CD4-positive, alpha-beta T cell treated with Interleukin-21 for 1 hour (primary cell): ENCODE data around the gene CHKA.

Experiments used
- DNase-seq: peaks from one replicate; pipeline ENCODE4 v3.0.0-alpha.2; 2020

CHKA gene

DNA sequence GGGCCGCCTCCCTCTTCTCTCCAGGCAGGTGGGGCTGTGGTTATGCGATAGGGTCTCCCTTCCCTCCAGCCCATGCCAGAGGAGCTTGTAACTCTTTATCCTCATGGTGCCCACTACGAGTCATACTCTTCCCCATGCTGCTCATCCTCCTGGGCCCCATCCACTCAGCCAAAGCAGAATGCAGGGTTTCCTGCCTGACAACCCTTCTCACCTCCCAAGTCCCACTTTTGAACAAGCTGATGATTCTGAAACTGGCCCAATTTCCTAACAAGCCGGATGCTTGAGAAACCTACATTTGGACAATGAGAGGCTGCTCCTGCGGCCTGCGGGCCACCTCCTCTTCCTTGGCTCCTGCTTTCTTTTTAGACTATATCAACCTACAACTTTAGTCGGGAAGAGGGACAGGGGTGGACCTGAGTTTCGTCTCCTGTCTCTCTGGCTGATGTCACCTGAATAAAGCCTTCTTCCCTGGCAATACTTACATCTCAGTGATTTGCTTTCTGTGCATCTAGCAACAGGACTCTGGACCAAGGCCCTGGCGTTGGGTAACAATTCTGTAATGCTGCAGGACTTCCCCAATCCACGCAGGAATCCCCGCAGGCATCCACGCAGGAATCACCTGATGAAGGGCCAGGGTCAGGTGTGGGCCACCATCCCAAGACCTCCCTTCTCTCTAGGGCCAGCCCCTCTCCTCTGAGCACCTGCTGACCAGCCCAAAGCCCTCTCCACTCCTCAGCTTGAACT is 92.2 kb downstream of the CHKA start:
- no peak for DNase-seq

DNA sequence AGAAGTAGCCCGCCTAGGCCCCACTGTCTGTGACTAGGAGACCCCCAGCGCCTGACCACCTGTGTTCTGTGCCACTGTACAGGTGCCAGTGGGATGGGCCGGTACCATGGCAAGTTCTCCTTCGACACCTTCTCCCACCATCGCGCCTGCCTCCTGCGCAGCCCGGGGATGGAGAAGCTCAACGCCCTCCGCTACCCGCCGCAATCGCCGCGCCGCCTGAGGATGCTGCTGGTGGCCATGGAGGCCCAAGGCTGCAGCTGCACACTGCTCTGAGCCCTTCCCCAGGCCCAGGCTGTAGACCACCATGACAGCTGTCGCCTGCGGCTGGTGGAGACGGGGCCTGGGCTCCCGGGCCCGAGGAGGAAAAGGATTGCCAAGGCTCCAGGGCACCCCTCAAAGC is 93.5 kb downstream of the CHKA start:
- DNase-seq, result no peak

DNA sequence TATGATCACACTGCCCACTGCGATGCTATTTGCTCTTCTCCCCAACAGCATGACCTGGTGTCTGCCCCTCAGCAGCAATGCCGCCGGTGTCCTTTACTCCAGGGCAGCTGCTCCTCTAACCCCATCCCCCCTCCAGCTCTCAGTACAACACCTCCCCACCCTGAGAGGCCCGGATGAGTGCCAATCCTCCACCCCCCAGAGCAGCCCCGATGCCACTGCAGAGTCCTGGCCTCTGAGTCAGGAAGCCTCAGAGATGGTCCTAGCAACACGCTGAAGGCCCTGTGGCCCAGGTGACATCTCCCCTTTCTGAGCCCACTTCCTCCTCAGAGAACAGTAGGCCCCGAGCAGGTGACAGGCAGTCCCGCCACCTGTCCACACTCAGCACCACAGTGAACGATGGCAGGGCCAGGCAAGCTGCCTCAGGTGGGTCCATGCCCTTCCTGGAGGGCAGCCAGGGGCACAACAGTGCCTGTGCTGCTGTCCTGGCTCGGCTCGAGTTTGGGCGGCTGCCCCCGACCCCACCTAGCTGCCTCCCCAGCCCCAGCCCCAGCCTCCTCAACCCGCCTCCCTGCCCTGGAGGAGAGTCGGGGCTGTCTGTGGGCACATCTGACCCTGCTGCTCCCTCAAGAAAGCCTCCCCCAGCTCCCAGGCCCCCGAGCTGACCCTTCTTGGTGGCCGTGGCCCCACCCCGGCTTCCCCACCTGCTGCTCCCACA is 94.6 kb downstream of the CHKA start:
- DNase-seq, result no peak

DNA sequence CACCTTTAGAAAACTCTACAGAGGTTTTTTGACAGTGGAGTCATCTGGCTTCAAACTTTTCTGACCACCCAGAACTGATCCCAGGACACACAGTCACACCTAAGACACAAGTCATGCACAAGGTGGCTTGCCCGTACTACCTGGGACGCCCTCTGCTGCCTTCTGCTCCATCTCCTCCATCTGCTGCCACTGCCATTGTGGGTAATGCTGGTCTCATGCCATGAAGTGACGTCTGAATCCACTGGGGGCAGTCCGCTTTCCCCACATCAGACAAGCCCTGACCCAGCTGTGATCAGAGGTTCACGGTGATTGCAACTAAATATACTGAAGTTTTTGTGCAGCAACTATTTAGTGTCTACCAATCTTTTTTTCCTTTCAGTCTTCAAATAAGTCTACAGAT is 96.1 kb downstream of the CHKA start:
- no peak for DNase-seq

DNA sequence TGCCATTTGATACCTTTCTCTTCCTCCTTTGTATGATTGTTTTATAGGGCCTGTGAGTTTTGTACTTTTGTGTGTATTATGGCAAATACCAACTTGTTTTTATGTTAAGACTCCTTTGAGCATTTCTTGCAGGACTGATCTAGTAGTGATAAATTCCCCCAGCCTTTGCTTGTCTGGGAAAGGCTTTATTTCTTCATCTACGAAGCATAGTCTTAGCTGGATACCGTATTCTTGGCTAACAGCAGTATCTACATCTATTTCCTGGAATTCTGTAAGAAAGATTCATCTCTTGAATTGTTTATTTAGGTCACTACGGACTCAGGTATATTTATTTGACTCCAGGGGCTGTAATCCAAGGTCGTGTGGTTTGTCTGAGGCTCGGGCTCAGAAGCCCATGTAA is 96.7 kb downstream of the CHKA start:
- no peak for DNase-seq

DNA sequence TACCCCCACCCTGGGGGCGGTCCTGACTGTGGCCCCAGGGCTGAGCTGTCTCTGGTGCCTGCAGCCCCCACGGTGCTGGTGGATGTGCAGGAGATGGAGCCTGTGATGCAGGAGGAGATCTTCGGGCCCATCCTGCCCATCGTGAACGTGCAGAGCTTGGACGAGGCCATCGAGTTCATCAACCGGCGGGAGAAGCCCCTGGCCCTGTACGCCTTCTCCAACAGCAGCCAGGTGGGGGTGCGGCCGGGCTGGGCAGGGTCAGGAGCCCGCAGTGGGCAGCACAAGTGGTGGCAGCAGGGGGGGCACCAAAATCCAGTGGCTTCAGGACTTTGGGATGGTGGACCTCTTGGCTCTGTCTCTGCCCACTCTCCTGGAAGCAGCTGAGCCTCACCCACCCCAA is 98.7 kb downstream of the CHKA start:
- DNase-seq, result no peak

DNA sequence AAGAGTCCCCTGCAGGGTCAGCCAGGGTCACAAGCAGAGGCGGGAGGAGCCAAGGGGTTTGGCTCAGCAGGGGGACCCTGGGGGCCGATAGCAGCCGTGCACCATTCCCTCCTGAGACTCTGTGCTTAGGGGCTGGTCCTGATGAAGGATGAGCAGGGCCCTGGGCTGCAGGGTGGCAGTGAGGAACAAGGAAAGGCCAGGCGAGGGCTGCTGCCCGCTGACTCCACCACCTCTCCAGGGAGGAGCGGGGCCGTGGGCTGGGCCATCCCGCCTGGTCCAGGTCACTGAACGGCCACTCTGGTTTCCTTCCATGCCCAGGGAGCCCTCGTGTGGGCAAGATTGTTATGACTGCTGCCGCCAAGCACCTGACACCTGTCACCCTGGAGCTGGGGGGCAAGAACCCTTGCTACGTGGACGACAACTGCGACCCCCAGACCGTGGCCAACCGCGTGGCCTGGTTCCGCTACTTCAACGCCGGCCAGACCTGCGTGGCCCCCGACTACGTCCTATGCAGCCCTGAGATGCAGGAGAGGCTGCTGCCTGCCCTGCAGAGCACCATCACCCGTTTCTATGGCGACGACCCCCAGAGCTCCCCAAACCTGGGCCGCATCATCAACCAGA is 99.9 kb downstream of the CHKA start:
- DNase-seq, result no peak

DNA sequence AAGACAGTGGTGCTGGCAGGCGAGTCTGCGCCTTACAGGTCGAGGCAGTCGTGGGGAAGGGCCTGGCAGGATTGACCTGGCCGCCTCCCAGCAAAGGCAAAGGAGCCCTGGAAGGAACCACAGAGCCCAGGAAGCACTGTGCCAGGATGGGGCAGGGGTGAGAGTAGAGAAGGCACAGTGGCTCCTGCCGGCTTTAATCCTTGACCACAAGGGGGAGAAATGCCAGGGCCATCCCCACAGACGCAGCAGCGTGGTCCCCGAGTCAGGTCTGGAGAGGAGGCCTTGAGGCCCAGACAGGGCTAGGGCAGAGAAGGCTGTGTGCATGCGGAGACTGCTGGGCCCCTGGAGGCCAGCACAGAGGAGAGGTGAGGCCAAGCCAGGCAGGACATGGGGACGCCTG is 100.6 kb downstream of the CHKA start:
- no peak for DNase-seq

DNA sequence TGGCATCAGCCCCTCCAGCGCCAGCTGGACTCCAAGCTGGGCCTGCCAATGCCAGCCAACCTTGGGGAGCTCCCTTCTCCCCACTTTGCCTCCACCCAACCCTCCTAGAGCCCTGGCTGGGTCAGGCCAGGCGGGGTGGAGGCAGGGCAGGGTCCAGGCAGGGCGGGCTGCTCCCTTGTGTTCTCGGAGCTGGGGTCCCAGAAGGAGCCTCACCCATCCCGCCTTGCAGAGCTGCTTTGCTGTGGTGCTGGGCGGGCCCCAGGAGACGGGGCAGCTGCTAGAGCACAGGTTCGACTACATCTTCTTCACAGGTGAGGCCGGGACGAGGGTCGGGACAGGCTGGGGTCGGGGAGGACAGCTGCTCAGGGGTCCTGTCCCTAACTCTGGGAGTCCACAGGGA is 101.7 kb downstream of the CHKA start:
- no peak for DNase-seq

DNA sequence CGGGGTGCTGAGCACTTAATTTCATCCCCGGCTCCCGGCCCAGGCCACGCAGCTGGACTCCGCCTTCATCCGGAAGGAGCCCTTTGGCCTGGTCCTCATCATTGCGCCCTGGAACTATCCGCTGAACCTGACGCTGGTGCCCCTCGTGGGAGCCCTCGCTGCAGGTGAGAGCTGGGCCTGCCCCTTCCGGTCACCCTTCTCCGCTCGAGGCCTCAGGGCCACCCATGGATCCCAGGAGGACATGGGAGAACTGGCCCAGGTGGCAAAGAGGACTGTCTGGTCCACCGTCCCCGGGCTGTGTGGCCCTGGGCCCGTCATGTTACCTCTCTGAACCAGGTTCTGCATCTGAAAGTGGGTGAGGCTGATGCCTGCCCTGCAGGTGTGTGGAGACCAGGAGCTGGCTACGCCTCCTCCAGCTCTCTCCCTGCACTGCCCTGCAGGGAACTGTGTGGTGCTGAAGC is 102.4 kb downstream of the CHKA start:
- DNase-seq, result no peak

DNA sequence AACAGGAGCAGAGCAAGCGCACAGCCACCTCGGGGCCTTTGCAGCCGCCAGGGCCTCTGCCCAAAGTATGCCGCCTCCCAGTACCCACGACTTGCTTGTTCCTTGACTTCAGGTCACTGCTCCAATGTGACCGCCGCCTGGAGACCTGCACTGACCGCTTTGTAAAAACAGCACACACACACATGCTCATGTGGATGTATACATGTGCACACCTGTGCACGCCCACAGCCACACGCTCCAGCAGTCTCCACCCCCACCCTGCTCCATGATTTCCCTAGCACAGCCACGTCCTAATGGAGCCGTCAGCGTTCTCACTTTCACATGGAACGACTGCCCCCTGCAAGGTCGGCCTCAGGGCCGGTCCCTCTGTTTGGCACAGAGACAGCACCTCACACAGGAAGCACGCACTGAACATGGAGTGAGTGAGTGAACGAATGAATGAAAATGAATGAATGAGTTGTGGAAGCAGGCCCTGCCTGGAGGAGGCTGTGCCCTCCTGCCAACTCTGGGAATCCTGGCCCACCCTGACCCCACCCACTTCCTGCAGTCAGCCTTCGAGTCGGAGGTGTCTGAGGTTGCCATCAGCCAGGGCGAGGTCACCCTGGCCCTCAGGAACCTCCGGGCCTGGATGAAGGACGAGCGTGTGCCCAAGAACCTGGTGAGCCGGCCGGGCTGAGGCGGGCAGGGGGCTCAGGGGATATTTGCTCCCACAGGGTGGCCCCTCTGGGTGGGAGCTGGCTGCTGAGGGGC is 103.0 kb downstream of the CHKA start:
- DNase-seq, result no peak

DNA sequence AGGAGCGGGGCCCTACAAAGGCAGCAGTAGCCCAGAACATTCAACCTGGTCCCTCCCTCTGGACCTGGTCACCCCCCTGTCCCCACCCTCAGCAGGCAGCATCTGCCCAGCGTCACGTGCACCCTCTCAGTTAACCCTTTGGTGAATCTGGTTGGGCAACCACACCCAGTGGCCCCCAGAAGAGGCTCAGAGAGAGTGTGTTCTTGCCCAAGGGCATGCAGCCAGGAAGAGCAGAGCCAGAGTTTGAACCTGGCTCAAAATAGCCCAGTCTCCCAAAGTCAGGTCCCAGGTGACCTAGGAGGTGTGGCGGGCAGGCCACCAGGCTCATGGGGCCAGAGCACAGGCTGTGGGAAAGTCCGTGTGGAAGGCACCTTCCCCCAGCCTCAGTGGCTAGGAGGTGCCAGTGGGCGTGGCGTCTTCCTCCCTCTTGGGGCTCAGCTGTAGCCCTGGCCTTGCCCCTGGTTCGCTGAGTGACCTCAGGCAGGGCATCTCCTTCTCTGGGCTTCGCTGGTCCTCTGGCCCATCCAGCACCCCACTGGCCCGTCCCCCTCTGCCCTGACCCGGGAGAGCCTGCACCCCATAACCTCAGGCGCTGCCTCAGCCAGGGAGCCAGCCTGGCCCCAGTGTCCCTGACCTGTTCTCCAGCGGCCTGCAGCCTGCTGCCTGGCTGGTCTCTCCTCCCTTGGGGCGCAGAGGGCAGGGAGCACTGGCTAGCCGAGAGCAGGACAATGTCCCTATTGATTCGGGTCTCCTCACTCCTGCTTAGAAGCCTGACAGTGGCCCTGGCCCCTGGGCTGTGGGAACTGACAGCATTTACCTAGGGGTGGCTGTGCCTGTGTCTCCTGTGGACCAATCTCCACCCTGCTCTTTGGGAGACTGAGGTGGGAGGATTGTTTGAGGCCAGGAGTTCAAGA is 104.0 kb downstream of the CHKA start:
- DNase-seq, result no peak

DNA sequence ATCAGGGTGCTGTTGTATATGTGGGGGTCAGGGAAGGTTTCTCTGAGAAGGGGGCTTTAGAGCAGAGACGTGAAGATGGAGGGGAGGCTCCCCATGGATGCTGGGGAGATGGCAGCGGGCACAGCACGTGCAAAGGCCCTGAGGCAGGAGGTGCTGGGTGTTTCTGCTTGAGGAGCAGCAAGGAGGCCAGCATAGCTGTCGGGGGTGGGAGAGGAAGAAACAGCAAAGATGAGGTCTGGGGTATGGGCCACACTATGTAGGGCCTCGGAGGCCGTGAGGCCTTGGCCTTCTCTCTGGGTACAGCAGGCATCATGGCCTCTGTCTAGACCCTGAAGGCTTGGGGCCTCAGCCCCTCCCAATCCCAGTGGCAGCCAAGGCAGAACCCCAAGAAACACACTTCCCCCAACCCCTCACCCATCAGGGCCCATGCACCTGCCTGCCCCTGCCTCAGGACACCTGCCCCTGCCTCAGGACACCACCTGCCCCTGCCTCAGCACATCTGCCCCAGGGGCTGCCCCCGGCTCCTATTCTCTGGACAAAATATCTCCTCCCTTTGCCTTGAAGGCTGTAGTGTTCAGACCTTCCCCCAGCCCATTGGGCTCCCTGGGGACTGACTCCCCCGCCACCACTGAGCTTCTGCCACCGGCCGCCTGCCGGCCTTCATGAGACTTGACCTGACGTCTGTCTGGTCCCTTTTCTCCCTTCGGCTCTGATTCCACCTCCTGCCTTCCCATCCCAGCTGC is 104.9 kb downstream of the CHKA start:
- no peak for DNase-seq

DNA sequence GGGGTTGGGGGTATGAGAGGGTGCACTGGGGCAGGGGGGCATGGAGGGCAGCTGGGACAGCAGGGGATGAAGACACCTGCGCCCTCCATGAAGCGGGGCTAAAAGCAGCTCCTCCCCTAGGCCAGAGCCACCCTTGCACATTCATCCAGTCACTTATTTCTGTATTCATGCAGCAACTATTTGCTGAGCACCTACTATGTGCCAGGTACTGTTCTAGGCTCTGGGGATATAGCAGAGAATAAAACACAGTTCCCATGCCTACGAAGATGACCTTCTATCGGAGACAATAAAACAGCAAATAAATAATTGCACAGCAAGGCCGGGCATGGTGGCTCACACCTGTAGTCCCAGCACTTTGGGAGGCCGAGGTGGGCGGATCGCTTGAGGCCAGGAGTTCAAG is 105.7 kb downstream of the CHKA start:
- no peak for DNase-seq

DNA sequence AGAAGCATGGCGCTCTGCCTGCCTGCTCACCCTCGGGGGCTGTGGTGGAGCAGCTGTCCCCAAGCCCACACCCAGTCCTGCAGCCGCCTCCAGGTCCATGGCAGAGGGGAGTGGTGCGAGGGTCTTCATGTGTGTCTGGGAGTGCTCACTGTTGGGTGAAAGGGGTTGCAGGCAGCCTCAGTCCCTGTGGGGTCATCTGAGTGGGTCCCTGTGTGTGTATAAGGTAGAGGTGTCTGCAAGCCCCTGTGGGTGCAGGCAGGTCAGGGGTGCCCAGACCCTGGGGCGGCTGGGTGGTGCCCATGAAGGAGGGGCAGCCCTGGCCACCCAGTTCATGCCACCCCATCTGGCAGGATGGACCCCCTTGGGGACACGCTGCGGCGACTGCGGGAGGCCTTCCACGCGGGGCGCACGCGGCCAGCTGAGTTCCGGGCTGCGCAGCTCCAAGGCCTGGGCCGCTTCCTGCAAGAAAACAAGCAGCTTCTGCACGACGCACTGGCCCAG is 106.2 kb downstream of the CHKA start:
- DNase-seq, result no peak

DNA sequence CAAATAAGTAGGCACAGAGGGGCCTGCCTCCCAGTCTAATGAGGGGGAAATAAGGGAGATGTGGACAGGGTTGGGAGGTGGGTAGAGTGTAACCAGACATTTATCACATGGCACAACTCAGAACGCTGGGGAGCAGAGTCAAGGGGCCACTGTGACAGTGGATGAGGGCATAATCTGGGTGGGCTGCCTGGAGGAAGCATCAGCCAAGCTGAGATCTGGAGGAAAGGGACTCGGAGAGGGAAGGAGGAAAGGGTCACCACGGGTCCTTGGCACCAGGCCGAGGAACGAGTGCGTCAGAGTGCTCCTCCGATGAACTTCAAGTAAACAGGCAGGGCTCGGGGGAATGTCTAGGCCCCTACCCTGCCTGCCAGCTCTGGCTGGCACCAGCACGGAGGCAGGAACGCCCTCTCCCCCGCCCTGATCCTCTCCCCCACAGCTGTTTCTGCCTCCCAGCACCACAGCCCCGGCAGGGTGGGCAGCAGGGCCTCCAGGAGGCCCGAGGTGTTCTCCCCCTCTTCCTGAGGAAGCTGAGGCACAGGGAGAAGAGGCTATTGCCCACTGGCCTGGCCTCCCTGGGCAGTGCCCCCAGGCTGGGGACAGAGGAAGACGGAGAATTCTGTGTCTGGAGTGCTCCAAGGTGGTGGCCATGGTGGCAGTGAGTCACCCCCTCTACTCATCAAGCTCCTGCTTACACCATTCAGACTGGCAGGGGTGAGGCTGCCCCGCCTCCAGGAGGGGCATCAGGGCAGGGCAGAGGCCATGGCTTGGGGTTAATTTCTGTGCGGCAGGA is 106.8 kb downstream of the CHKA start:
- no peak for DNase-seq

DNA sequence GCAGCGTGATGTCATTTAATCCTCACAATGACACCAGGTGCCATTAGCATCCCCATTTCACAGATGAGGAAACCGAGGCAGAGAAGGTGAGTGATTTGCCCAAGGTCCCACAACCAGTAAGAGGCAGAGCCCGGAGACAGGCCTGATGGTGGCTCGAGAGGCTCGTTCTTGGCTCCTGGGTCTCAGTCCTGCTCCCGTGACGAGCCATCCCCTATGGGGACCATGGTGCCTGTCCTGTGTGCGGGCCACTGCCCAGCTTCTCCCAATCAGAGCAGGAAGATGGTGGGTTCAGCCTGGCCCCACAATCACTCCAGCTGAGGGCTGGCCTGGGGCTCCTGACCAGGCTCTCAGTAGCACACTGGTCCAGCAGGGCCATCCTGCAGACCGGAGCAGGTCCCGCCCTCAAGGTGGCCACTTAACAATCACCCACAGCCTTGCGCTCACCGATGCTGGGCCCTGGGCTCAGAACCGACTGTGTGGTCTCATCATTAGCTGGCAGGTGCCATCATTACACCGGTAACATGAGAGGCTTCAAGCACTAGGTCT is 107.5 kb downstream of the CHKA start:
- no peak for DNase-seq

DNA sequence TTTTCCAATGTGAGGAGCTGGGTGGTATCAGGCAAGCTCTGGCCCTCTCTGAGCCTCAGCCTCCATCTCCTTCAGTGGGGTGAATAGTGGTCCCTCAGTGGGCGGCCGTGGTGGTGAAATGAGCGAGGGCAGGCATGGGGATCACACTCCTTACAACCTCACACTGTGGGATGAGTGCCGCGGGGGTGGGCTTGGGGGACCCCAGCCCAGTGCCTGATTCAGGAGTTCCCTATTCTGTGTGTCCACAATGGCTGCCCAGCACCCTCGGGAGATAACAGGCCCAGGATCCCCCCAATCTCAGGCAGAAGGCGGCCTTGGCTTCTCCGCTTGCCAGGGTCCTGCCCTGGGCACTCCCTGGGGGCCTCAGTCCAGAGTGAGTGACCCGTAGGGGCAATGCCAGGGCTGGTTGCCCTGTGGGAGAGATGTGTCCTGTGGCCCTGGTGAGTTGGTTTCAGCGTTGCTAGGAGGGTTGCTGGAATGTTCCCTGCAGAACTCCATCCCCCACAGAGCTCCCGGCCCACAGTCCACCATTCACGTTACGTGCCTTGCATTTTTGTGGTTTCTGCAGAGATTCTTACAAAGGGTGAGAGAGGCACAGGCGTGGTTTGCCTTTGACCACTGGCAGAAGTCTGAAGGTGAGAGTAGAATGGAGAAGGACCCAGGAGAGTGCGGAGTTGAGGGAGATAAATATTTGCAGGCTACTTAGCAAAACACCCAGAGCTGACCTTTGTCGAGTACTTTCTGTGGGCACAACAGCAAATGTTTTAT is 108.2 kb downstream of the CHKA start:
- DNase-seq, result no peak

DNA sequence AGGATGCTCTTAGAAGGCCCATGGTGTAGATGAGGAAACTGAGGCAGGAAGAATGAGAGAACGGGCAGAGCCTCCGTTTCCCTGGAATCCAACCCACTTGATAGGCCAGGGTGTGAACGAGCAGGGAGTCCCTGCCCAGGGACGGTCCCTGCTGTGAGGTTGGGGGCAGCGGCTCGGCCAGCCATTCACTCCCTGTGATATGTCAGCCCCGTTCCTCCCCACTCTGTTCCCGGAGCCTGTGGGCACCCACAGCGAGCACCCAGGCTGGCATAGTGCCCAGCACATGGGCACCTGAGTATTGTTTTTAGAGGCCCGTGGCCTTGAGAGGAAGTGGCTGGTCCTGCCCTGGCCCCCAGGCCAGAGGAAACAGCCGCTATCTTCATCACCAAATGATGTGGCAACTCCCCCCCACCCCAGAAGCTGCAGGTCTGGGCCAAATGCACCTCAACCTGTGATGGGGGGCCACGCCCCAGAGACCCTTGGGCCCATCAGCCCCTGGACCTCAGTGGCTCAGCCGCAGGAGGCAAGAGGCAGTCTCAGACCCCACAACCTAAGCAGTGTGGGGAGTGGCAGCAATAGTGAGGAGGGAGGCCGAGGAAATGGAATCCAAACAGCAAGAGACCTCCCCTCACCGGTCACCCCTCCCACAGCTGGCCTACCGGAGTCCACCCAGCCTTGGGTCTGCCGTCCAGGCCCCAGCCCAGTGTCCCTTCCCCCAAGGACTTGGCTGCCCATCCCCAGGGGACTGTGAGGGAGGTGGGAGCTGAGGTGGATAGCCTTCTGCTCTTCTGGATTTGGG is 108.9 kb downstream of the CHKA start:
- no peak for DNase-seq
